Right lobe of liver (tissue), 6 donors: Measurements from ENCODE around the gene DHRS13. TPM values are rescaled to one million over a fixed set of nuclear protein-coding genes. Genes with fewer than 3 reads are reported as not detected.
"Not testable (repeated sequence)": the region's sequence is repeated elsewhere in the genome, so short reads cannot be mapped to it uniquely, and the experiment has no call there.

Source experiments
- ATAC-seq, 4 donors: fragments of 200-7000 bp; cut with Tn5 transposase; one replicate each; pipeline ENCODE4 v1.9.1; 2020; ENCODE audit warnings: mild to moderate bottlenecking in 4 of 4, moderate library complexity in 4 of 4
- DNase-seq, 3 donors: peaks; one replicate each; pipeline ENCODE4 v3.0.0-alpha.2; 2020
- H3K27ac ChIP-seq, 3 donors: fragments of 200-600 bp; one replicate each; pipeline ENCODE4 v1.8.0; 2022
- H3K27me3 ChIP-seq, 2 donors: fragments of 200-600 bp; one replicate each; pipeline ENCODE4 v1.8.0; 2022
- H3K36me3 ChIP-seq, 4 donors: fragments of 200-600 bp; sonication (generic) in 1 of 4; one replicate each; pipeline versions ENCODE4 v1.5.1 to v1.8.0; 2017 to 2022; ENCODE audit warnings: control low read depth in 1 of 4
- H3K4me1 ChIP-seq, 4 donors: fragments of 200-600 bp; sonication (generic) in 1 of 4; one replicate each; pipeline versions ENCODE4 v1.5.1 to v1.8.0; 2017 to 2022; ENCODE audit warnings: control low read depth in 1 of 4
- H3K4me3 ChIP-seq, 3 donors: fragments of 200-600 bp; one replicate each; pipeline ENCODE4 v1.8.0; 2022
- H3K9me3 ChIP-seq, 4 donors: fragments of 200-600 bp; sonication (generic) in 1 of 4; one replicate each; pipeline versions ENCODE4 v1.5.1 to v1.8.0; 2017 to 2022; ENCODE audit warnings: control low read depth in 1 of 4
- CTCF ChIP-seq, 4 donors: fragments of 200-600 bp in 3 of 4; fragments of 450-650 bp in 1 of 4; IDR thresholded peaks; one replicate each; pipeline versions ENCODE4 v1.5.1 to v1.8.0; 2016 to 2022; ENCODE audit warnings: antibody characterized with exemption in 4 of 4, mild to moderate bottlenecking in 2 of 4
- POLR2A ChIP-seq: fragments of 450-650 bp; IDR thresholded peaks from one replicate; pipeline ENCODE4 v1.6.1; 2017; ENCODE audit warnings: antibody characterized with exemption, mild to moderate bottlenecking
- WGBS: methylation state at CpG from one replicate; pipeline ENCODE4 v1.1.6; 2018; ENCODE audit warnings: low coverage, low lambda C conversion rate; ENCODE audit not compliant: insufficient coverage; ENCODE audit errors: missing lambda C conversion rate; 5-methylcytosine and 5-hydroxymethylcytosine counted together
- intact Hi-C, 2 donors: fragments of 100-400 bp; cut with DNase I; formaldehyde crosslinking; loops; one replicate each; pipeline versions ENCODE4 v1.11.2 to v1.14.1; 2022
- total RNA-seq, 6 experiments: library from RNA; depleted of rRNA in 2 of 6; stranded (reverse); fragments of >200 nt in 2 of 6; fragmentation: NEBNext Ultra II Directional in 3 of 6; extraction: Animal tissue kit (Norgen Biotek cat#: 25700) in 3 of 6; gene quantifications; one replicate each; pipeline versions ENCODE4 v1.1.0 to v1.2.4, GENCODE V29; 2016 to 2023
- donor health status: DM: no; HTN: yes; CAD: no.
- donor health status: DM: no; HTN: no; CAD: no.
- donor health status: DM: no; HTN: no; CAD: no.
- donor health status: DM: no; HTN: yes; CAD: no.
- donor health status: DM: no; HTN: yes; CAD: no.

Gene DHRS13
- total RNA-seq, 6 experiments from 2014 or later: 3.4 to 27.4 (median 8.8) TPM

GRCh38 chr17:28896491-28896883, 6.4 kb downstream of the DHRS13 start:
- Histone ChIP-seq H3K9me3 (no peaks in the 10 kb centered on the region), H3K4me1 (peaks cover 0 to 42% (median 15%) of the 10 kb centered on the region in 4 donors), H3K4me3 (peak overlapping the region; percentile 90 to 93 (median 93)), H3K27me3 (no peaks in the 10 kb centered on the region), H3K27ac (peak overlapping the region; percentile 85 to 98 (median 92)), H3K36me3 (no peaks in the 10 kb centered on the region)
- TF ChIP-seq POLR2A (no peak), CTCF (IDR thresholded peaks at IDR 0.05) (no peak)
- intact Hi-C loops: no loop called here
- ATAC-seq: no peak
- WGBS: 3% methylated on average over 5 of the region's 5 CpGs
- DNase-seq: no peak

DNA sequence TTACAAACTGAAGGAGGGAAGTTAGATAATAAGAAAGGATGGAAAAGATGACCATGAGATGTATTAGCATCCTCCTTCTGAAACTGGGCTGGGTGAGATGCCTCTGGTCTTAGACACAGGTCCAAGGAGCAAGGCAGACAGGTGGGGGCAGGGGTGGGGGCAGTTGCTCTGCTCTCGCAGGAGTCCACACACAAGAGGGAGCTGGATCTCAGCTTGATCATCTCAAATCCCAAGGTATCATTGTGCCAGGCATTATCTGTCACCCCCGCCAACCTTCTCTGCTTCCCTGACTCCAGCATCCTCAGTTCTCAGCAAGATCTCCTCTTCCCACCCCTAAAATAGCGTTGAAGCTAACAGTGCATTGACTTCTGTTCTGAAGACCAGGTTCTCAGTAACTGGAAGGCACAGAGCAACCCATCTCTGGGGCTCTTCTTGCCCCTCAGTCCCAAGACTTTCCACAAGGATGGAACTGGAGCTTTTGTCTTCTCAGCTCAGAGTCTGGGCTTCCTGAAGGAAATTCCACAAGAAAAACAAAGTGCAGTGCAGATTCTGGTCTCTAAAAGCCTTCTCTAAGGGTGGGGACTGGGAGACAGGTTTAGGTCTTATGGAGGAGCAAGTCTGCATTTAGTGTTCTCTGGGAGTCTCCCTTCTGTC, 7.0 kb downstream of the DHRS13 start:
- DNase-seq: no peak
- peaks cover 0 to 40% (median 15%) of the 10 kb centered on the region in 4 donors for H3K4me1 ChIP-seq
- WGBS: 18% methylated on average over 1 of the region's 3 CpGs
- no peak for ATAC-seq
- peak overlapping the region; percentile 85 to 98 (median 92) for H3K27ac ChIP-seq
- no peaks in the 10 kb centered on the region for H3K9me3 ChIP-seq
- H3K4me3 ChIP-seq: peak overlapping the region; percentile 90 to 93 (median 93)
- intact Hi-C loops: no loop called here
- TF ChIP-seq CTCF (IDR thresholded peaks at IDR 0.05) (no peak), POLR2A (no peak)
- H3K36me3 ChIP-seq: no peaks in the 10 kb centered on the region
- H3K27me3 ChIP-seq: no peaks in the 10 kb centered on the region

DNA sequence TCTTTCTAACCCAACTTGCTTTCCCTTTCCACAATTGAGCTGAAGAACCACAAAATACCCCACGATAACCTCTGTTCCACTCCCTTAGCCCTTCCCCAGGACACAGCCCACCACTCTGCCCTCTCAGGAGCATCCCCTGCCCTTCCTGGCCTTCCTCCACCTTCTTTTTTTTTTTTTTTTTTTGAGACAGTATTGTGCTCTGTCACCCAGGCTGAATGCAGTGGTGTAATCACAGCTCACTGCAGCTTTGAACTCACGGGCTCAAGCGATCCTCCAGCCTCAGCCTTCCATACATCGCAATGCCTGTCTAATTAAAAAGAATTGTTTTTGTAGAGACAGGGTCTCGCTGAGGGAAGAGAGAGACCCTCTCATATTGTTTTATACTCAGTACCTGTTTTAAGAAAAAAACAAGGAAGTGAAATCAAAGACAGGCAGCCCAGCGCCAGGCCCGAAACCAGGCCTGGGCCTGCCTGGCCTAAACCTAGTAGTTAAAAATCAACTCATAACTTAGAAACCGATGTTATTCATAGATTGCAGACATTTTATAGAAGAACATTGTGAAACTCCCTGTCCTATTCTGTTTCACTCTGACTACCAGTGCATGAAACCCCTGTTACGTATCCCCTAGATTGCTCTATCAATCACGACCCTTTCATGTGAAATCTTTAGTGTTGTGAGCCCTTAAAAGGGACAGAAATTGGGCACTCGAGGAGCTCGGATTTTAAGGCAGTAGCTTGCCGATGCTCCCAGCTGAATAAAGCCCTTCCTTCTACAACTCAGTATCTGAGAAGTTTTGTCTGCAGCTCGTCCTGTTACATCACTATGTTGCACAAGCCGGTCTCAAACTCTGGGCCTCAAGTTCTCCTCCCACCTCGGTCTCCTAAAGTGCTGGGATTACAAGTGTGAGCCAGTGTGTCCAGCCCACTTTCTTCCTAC, 9.4 kb downstream of the DHRS13 start:
- H3K4me3 ChIP-seq, H3K27me3 ChIP-seq, H3K36me3 ChIP-seq, H3K9me3 ChIP-seq, intact Hi-C loops, ATAC-seq: not testable (repeated sequence)
- Histone ChIP-seq H3K4me1 (peaks cover 0 to 46% (median 15%) of the 10 kb centered on the region in 4 donors), H3K27ac (peak overlapping the region; percentile 24 to 56 (median 55))
- WGBS: 63% methylated on average over 10 of the region's 16 CpGs
- peak in 1 of 3 donors; percentile 17 for DNase-seq

- ATAC-seq (no peak), DNase-seq (no peak)
- no peak for TF ChIP-seq POLR2A
- no peak for TF ChIP-seq CTCF (IDR thresholded peaks at IDR 0.05)
- Histone ChIP-seq H3K4me3 (no peak overlapping the region), H3K27ac (no peak overlapping the region), H3K36me3 (no peaks in the 10 kb centered on the region), H3K4me1 (peaks cover 0 to 38% (median 12%) of the 10 kb centered on the region in 4 donors), H3K27me3 (no peaks in the 10 kb centered on the region), H3K9me3 (no peaks in the 10 kb centered on the region)
- intact Hi-C loops: no loop called here
- WGBS: 86% methylated on average over 1 of the region's 4 CpGs
Observed at GRCh38 chr17:28892024-28892423, 10.9 kb downstream of the DHRS13 start.

DNA sequence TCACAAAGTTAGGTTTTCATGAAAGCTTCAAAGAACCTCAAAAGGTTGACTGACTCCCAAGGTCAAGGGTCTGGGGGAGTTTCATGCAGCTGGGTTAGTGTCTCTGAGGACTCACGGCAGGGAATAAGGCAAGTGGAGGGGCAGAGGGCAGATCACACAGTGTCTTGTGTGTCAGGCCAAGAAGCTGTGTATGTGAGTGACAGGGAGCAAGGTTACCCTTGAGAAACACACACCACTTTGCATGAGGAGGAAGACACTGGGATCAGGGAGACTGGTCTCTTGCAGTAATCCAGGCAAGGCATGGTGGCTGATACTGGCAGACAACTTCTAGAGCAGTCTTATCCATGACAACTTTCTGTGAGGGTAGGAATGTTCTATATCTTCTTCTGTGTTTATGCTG, 11.7 kb downstream of the DHRS13 start:
- intact Hi-C loops: no loop called here
- DNase-seq (no peak), ATAC-seq (no peak)
- TF ChIP-seq CTCF (IDR thresholded peaks at IDR 0.05) (no peak), POLR2A (no peak)
- no peaks in the 10 kb centered on the region for H3K9me3 ChIP-seq
- no peaks in the 10 kb centered on the region for H3K27me3 ChIP-seq
- H3K4me1 ChIP-seq: peaks cover 0 to 34% (median 12%) of the 10 kb centered on the region in 4 donors
- no CpG with 5 or more reads among the region's 1 CpG for WGBS
- peaks cover 0 to under 1% (median 0%) of the 10 kb centered on the region in 4 donors for H3K36me3 ChIP-seq
- no peak overlapping the region for H3K27ac ChIP-seq
- H3K4me3 ChIP-seq: no peak overlapping the region
